ENCODE results near the gene PTTG1IP. TPM values are rescaled to one million over a fixed set of nuclear protein-coding genes. Genes with fewer than 3 reads are reported as not detected.
A peak's percentile ranks its signal among the peaks of the same experiment; 100 is the strongest.

The PTTG1IP gene
- total RNA-seq, 1 donor from 2014 or later: 160 TPM

DNA sequence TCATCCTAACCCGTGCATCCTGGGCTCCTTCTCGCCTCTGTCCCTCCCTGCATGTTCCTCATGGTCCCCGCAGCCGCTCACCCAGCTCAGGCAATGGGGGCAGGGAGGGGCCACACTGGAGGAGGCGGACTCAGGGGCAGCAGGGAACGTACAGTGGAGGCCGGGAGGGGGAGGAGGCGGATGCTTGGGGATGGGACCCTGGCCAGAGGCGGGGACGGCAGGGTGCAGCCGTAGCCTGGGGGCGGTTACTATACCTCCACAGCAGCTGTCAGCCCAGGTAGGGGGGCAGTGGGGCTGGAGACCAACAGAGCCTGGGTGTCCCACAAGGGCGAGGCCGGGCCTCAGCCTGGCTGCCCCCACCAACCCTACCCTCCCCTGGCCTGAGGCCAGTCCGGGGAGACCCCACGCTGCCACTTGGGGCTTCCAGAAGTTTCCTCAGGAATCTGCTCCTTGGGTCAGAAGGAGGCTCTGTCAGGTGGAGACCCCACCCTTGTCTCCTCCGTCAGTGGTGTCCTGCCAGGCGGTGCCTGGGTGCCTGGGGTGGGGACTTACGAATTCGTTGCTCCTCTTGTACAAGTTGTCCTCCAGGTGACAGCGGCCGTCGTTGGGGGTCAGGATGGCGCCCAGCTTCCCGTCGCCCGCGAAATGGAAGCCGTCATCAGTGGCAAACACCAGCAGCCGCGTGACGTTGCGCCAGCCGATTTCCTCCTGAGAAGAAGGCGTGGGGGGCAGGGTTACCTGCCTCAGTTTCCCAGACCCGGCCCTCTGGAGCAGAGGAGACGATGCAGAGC is 26.5 kb upstream of the PTTG1IP start:
- DNase-seq (ENCODE audit: missing footprints) (no peak), ATAC-seq (no peak)
- intact Hi-C loops (cut with DNase I): no loop called here

- intact Hi-C loops (cut with DNase I): no loop called here
- ATAC-seq: no peak
- peak; percentile 50 for DNase-seq (ENCODE audit: missing footprints)
Measured at GRCh38 chr21:44898851-44899767, 25.6 kb upstream of the PTTG1IP start.

- DNase-seq (ENCODE audit: missing footprints) (peak; percentile 65), ATAC-seq (no peak)
Measured at GRCh38 chr21:44898011-44898488, 24.6 kb upstream of the PTTG1IP start.

GRCh38 chr21:44897326-44898010 is 24.0 kb upstream of the PTTG1IP start:
- peak; percentile 41 for ATAC-seq
- peak; percentile 75 for DNase-seq (ENCODE audit: missing footprints)
- intact Hi-C loops (cut with DNase I): no loop called here

More at GRCh38 chr21:44898011-44898488, 24.6 kb upstream of the PTTG1IP start:
- intact Hi-C loops (cut with DNase I): no loop called here

DNA sequence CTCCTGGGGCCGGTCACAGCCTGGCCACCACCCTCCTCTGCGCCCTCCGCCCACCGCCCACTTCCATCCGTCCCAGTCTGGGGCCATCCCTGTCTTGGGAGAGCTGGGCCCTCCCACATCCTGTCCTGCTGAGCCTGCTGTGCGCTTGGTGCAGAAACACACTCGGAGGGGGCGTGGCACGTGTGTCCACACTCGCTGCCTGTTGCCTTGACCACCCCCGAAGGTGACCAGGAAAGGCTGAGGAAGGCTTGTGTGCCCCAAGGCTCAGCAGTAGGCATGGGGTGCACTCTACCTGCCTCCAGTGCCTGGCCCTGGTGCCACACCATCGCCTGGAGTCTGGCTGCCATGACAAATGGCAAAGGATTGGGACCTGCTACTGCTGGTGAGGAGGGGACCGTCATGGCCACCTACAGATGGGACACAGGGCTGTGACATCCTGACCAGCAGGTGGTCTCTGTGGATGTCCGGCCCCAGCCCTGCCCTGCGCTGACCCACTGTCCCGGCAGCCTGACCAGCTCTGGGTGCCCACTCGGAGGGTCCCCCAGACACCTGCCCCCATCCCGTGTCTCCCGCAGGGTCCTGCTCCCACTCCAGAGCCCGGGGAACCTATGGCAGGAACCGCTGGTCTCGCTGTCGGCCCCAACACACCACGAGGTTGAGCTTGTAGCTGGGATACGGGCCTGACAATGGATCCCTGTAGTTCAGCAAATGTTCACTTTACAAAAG is 23.2 kb upstream of the PTTG1IP start:
- intact Hi-C loops (cut with DNase I): no loop called here
- ATAC-seq (no peak), DNase-seq (ENCODE audit: missing footprints) (peak; percentile 60)

- DNase-seq (ENCODE audit: missing footprints): peak; percentile 13
- no peak for ATAC-seq
- intact Hi-C loops (cut with DNase I): no loop called here
Measured at GRCh38 chr21:44895859-44896258, 22.4 kb upstream of the PTTG1IP start.

GRCh38 chr21:44894687-44895302 is 21.3 kb upstream of the PTTG1IP start:
- DNase-seq (ENCODE audit: missing footprints): peak; percentile 35
- intact Hi-C loops (cut with DNase I): loop anchor here (5.0 kb wide), 1 partner anchor 233 kb away; no protein-coding TSS in a partner anchor

GRCh38 chr21:44893948-44894656 is 20.6 kb upstream of the PTTG1IP start:
- ATAC-seq: no peak
- intact Hi-C loops (cut with DNase I): loop anchor here (5.0 kb wide), 1 partner anchor 233 kb away; no protein-coding TSS in a partner anchor
- peak; percentile 20 for DNase-seq (ENCODE audit: missing footprints)

More at GRCh38 chr21:44894687-44895302, 21.3 kb upstream of the PTTG1IP start:
- no peak for ATAC-seq

- intact Hi-C loops (cut with DNase I): loop anchor here (5.0 kb wide), 1 partner anchor 234 kb away; no protein-coding TSS in a partner anchor
- ATAC-seq (no peak), DNase-seq (ENCODE audit: missing footprints) (peak; percentile 37)
Measured at GRCh38 chr21:44893278-44893556, 19.7 kb upstream of the PTTG1IP start.

DNA sequence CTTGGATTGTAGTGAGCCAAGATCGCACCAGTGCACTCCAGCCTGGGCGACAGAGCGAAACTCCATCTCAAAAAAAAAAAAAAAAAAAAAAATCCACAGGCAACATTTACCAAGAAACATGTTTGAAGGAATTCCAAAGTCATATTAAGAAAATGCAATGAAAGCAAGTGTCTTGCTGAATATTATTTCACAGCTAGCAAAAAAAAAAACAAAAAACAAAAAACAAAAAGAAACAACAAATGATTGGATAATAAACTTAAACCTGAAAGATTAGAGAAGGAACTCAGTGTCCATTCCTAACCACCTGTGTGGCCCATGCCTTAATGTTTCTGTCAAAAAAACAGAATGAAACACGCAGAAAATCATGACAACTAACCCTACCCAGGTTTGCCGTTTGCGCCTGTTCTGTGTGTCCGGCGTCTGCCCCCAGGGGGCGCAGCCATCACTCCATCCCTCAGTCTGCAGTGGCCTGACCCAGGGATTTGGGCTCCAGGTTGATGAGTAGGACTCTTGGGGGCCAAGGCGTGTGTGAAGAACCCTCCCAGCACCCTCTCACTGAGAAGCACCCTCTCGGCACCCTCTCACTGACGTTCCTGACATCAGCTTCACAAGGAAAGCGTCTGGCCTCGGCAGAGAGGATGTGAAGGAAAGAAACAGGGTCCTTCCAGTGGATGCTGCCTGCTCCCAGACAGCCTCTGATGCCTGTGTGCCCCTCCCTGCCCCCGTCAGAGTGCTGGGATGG is 19.2 kb upstream of the PTTG1IP start:
- intact Hi-C loops (cut with DNase I): loop anchor here (1.0 to 5.0 kb wide), 2 partner anchors 40 to 235 kb away; no protein-coding TSS in a partner anchor
- ATAC-seq (peak; percentile 69), DNase-seq (ENCODE audit: missing footprints) (peak; percentile 90)

DNA sequence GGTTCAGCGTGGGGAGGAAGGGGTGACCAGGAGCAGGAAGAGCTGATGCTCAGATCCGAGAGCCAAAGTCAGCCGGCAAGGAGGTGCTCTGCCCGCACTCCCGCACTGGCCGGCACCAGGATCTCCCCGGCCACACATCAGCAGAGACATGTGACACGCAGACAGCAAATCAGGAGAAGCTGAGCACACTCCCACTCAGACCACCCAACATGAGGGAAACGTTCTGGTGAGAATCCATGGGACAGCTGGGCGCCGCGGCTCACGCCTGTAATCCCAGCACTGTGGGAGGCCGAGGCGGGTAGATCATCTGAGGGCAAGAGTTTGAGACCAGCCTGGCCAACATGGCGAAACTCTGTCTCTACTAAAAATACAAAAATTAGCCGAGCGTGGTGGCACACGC is 18.6 kb upstream of the PTTG1IP start:
- ATAC-seq (no peak), DNase-seq (ENCODE audit: missing footprints) (no peak)
- intact Hi-C loops (cut with DNase I): loop anchor here (1.0 to 5.0 kb wide), 2 partner anchors 40 to 235 kb away; no protein-coding TSS in a partner anchor

DNA sequence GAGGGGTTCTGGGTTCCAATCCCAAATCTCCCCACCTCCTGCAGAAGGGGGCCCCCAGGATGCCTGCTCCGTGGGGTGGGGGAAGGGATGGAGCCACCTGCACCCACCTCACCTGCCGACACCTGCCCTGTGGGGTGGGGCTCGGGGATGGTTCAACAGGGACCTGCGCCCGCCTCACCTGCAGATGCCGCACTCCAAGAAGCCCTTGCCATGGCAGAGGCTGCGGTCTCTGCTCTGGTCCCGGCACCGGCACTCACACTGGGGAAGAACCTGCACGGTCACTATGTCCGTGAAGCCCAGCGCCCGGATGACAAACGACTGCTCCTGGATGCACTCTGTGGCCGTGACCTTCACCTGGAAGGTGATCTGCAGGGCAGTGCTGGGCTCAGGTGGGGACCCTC is 18.1 kb upstream of the PTTG1IP start:
- intact Hi-C loops (cut with DNase I): loop anchor here (1.0 to 5.0 kb wide), 2 partner anchors 41 to 236 kb away; no protein-coding TSS in a partner anchor
- ATAC-seq (no peak), DNase-seq (ENCODE audit: missing footprints) (no peak)

DNA sequence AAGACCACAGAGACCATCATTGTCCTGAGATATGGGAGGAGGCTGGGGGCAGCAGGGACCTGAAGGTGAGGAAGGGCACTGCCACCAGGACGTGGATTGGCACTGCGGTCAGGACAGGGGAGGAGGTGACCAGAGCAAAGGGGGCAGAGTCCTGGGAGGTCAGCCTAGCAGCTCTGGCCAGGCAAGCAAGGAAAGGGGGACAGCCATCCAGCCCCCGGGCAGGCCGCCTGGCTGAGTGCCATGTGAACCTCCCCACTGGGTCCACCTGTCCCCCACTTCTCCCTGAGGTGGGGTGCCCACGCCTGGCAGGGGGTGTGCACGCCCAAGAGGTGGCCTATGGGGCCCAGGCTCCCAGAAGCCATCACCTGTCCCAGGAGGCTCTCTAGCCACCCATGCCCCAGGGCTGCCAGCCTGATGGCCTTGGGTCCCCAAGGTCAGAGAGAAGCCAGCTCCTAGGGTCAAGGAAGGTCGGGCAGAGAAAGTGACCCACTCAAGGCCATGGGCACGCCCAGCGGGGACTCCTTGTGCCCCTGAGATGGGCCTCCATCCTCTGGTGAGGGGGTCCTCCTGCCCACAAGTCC is 17.6 kb upstream of the PTTG1IP start:
- intact Hi-C loops (cut with DNase I): loop anchor here (5.0 kb wide), 1 partner anchor 236 kb away; no protein-coding TSS in a partner anchor
- DNase-seq (ENCODE audit: missing footprints) (no peak), ATAC-seq (no peak)

GRCh38 chr21:44890338-44890931 is 16.9 kb upstream of the PTTG1IP start:
- intact Hi-C loops (cut with DNase I): loop anchor here (5.0 kb wide), 1 partner anchor 237 kb away; no protein-coding TSS in a partner anchor
- DNase-seq (ENCODE audit: missing footprints) (peak; percentile 47), ATAC-seq (no peak)

DNA sequence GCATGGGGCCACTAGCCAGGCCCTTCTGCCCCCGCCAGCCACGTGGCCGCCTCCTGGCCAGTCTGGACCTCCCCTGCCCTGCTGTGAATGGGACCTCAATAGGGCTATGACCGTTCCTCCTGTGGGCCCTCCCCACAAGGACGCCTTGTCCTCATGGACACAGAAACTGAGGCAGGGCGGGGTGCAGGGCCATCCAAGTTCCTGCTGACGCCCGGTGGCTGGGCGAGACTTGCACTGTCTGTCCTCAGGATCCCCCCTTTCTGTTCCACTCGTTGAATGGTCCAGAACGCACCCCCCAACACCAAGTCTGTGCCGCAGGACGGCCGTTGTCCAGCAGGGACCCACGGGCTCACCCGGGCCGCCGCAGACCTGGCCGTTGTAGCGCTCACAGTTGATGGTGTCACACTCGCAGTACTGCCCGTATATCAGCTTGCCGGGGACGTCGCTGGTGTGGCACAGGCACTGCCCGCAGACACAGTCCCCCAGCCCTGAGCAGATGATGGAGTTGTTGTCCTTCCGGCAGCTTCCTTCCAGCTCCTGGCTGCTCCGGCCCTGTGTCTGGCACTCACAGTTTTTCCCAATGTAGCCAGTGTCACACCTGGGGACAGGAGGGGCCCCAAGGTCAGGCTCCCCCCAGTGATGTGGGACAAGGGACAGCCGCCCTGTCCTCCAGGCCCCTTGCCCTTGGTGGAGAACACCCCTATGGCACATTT is 16.3 kb upstream of the PTTG1IP start:
- intact Hi-C loops (cut with DNase I): loop anchor here (5.0 kb wide), 1 partner anchor 238 kb away; no protein-coding TSS in a partner anchor
- DNase-seq (ENCODE audit: missing footprints) (no peak), ATAC-seq (no peak)
